GM19468 (cell line): ENCODE data around the gene ECE2.
A peak's percentile ranks its signal among the peaks of the same experiment; 100 is the strongest.

Experiments used
- ATAC-seq: cut with Tn5 transposase; IDR thresholded peaks from one replicate; pipeline ENCODE4 v1.9.1; 2021; ENCODE audit warnings: mild to moderate bottlenecking, moderate library complexity, moderate number of reproducible peaks; ENCODE audit not compliant: unreplicated experiment; ENCODE audit errors: extremely low read depth

Gene ECE2

GRCh38 chr3:184239708-184240107 is 36.1 kb upstream of the ECE2 start:
- no peak for ATAC-seq

DNA sequence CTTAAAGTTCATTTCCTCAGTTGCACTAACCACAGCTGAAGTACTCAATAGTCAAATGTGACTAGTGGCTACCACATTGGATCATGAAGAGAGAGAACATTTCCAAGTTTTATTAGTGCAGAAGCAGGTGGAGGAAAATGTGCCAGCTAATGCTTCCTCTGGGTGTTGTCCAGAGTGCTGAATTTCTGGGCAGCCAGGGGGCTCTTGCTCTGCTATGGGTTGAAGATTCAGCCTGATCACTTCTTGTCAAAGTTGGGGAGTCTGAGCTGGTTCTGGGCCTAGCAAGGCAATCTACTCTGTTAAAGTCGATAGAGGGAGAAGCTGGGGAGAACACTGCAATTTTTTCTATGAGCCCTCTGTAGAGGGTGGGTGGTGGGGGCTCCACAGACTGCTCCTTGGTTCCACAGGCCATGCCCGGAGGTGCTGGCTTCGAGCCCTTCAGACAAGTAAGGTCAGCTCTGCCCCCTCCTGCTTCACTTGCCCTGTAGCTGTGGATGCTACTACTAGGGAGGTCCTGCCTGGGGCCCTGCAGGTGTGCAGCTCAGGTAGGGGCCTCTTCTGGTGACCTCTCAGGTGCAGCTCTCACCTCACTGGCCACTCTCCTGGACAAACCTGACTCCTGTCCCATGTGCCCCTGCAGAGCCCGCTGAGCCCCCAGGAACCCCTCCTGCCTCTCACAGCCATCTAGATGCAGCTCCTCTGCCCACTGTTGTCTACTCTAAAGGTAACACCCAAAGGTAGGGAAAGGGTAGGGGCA is 35.3 kb upstream of the ECE2 start:
- ATAC-seq = no peak

- ATAC-seq = no peak
Measured at GRCh38 chr3:184241141-184241446, 34.7 kb upstream of the ECE2 start.

- ATAC-seq = no peak
Measured at GRCh38 chr3:184241447-184242296, 34.1 kb upstream of the ECE2 start.

- ATAC-seq = no peak
Measured at GRCh38 chr3:184242297-184242685, 33.5 kb upstream of the ECE2 start.

GRCh38 chr3:184248454-184249411 is 27.1 kb upstream of the ECE2 start, which contains the start of gene ALG3:
Gene ALG3 (minus strand): TSS chr3:184248962. CDS start chr3:184248940, 22 bp downstream.
- ATAC-seq = no peak

DNA sequence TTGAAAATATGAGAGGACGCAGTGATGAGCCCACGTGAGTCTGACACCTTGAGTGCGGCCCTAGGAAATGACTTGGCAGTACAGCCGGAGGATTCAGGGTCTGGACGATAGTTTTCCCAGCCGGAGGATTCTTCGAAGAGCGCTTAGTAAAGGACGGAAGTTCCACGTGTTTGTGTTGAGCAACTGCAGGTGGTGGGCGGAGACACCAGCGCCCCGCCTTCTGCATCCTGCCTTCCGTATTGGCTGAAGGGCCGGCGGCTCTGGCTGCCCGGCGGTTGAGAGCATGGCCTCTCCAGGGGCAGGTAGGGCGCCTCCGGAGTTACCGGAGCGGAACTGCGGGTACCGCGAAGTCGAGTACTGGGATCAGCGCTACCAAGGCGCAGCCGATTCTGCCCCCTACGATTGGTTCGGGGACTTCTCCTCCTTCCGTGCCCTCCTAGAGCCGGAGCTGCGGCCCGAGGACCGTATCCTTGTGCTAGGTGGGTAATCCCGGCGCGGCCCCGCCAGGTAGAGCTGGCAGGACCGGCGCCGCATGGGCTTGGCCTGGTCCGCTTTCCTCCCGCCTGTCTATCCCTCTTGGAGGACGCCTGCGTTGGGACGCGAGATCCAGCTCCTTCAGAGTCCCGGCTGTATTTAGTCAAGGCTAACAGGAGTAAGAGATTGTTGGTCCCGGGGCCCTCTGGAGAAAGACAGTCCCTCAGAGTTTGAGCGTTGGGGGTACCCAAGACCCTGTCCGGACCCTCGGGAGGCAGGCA is 26.2 kb upstream of the ECE2 start, which contains the start of gene EEF1AKMT4:
TSS of gene EEF1AKMT4 (plus strand) at position 261 of the 755 bp plus-strand sequence. CDS start at position 284, 23 bp downstream.
- peak; percentile 84 for ATAC-seq

GRCh38 chr3:184250167-184250828 is 25.5 kb upstream of the ECE2 start:
- peak; percentile 30 for ATAC-seq

GRCh38 chr3:184255291-184256039 is 20.4 kb upstream of the ECE2 start:
- ATAC-seq = no peak

DNA sequence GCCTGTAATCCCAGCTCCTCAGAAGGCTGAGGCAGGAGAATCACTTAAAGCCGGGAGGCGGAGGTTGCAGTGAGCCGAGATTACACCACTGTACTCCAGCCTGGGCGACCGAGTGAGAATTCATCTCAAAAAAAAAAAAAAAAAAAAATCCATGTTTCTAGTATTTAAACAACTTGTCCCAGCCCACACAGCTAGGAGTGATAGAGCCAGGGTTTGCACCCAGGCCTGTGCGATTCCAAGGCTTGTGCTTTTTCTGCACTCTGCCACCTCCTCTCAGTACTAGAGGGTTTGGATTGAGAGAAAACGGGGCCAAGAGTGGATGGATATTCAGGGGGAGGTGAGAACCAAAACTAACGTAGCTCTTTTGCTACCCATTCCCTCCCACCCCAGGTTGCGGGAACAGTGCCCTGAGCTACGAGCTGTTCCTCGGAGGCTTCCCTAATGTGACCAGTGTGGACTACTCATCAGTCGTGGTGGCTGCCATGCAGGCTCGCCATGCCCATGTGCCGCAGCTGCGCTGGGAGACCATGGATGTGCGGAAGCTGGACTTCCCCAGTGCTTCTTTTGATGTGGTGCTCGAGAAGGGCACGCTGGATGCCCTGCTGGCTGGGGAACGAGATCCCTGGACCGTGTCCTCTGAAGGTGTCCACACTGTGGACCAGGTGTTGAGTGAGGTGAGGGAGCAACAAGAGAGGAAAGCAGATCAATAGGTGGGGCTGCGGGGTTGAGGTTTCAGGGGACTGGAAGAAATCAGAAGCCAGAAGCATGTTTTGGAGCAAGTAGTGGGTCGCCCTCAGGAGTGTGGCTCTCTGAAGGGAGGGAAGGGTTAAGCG is 18.5 kb upstream of the ECE2 start:
- ATAC-seq = no peak

GRCh38 chr3:184258926-184259325 is 16.9 kb upstream of the ECE2 start:
- ATAC-seq = no peak

- no peak for ATAC-seq
Measured at GRCh38 chr3:184259396-184259877, 16.4 kb upstream of the ECE2 start.

DNA sequence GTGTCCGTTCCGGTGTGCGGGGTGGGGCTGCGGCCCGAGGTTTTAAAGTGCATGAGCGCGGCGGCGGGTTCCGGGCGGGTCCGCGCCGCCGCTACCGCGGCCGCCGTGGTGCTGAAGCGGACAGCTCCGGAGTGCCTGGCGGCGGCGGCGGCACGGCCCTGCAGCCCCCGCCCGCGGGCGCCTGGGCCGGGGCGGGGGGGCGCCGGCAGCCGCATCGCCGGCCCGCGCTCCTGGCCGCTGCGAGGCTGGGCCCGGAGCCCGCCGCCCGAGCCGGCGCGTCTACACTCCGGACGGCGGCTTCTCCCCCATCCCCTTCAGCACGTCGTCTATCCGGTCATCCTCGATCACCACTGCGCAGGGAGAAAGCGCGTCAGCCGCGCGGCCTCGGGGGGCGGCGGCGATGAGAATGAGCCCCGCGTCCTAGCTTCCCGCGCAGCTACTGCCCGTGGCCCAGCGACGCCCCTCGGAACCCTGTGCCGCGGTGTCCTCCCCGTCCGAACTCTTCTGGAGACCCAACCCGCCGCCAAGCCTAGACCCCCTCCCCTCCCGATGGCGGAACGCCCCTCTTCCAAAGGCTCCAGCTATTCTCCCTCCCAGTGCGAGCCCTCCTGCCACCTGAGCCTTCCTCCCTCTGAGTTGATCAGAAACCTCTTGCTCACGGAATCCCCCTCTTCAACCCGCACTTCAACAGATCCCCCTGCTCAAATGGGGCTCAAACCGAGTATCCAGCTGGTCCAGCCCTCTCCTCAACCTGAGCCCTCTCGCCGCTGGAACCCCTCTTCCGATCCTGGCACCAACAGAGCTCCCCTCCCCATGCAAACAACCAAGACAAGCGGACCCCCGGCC is 15.7 kb upstream of the ECE2 start:
- no peak for ATAC-seq

DNA sequence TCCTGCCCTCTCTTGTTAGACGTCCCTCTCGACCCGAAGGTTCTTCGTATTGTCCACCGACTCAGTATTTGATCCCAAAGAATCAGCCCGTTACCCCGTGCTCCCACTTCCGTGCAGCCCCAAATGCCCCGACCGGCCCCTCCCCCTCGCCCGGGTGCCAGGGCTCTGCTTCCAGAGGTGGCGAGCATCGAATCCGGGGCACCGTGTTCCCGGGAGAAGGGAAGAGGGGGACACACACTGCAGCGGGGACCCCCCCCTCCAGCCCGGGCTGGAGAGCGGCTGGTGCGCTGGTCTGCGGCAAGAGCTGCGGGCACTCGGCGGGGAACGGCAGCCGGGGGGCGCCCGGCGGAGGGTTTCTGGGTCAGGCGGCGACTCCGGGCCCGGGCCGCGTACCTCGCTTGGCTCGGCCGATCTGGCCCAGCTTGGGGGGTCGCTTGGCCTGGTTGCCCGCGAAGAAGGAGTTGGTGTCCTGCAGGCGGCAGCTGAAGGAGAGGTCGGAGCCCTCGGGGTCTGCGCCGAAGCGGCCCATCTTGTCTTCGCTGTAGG is 15.0 kb upstream of the ECE2 start:
- ATAC-seq = no peak

- no peak for ATAC-seq
Measured at GRCh38 chr3:184261270-184261853, 14.5 kb upstream of the ECE2 start, which contains the start of gene CAMK2N2. Gene CAMK2N2 (minus strand): TSS chr3:184261553. CDS start chr3:184261285, 268 bp downstream.
